Neural crest cell (in vitro differentiated cells): ENCODE data around the gene PTCD1. TPM values are rescaled to one million over a fixed set of nuclear protein-coding genes. Genes with fewer than 3 reads are reported as not detected.

Experiments
- DNase-seq: peaks from one replicate; pipeline ENCODE4 v3.0.0; 2021; ENCODE audit warnings: low read depth, mixed read lengths, low spot score
- H3K27ac Mint-ChIP-seq: one replicate; pipeline ENCODE4 v1.8.0; 2021; ENCODE audit warnings: mild to moderate bottlenecking, mixed read lengths; ENCODE audit not compliant: unreplicated experiment
- H3K27me3 Mint-ChIP-seq: 2 replicates; pipeline ENCODE4 v1.8.0; 2021; ENCODE audit warnings: low read depth, mild to moderate bottlenecking, mixed read lengths
- H3K36me3 Mint-ChIP-seq: 2 replicates; pipeline ENCODE4 v1.8.0; 2021; ENCODE audit warnings: low read depth, mild to moderate bottlenecking, mixed read lengths
- H3K4me1 Mint-ChIP-seq: 2 replicates; pipeline ENCODE4 v1.8.0; 2021; ENCODE audit warnings: mixed read lengths
- H3K4me3 Mint-ChIP-seq: one replicate; pipeline ENCODE4 v1.8.0; 2021; ENCODE audit warnings: mild to moderate bottlenecking, mixed read lengths
- H3K9me3 Mint-ChIP-seq: 2 replicates; pipeline ENCODE4 v1.8.0; 2021; ENCODE audit warnings: mixed read lengths
- CTCF ChIP-seq: fragments of 200-600 bp; sonication (generic); conservative IDR thresholded peaks from 2 replicates; pipeline ENCODE4 v1.5.0; 2021; ENCODE audit warnings: antibody characterized with exemption, mild to moderate bottlenecking
- total RNA-seq: library from RNA; stranded (reverse); gene quantifications from 2 replicates; pipeline ENCODE4 v1.2.1, GENCODE V29; 2021

The PTCD1 gene
- total RNA-seq, 1 donor from 2014 or later, result 11.1 TPM

GRCh38 chr7:99448855-99449254 lies 10.3 kb upstream of the PTCD1 start:
- H3K27me3 Mint-ChIP-seq, result no peaks in the 10 kb centered on the region
- H3K9me3 Mint-ChIP-seq, result no peaks in the 10 kb centered on the region
- no peak for TF ChIP-seq CTCF
- peaks cover 18% of the 10 kb centered on the region for H3K36me3 Mint-ChIP-seq
- DNase-seq, result no peak
- H3K27ac Mint-ChIP-seq, result peak overlapping the region; percentile 12
- no peak overlapping the region for H3K4me3 Mint-ChIP-seq
- peaks cover 8% of the 10 kb centered on the region for H3K4me1 Mint-ChIP-seq

GRCh38 chr7:99447943-99448342 lies 9.3 kb upstream of the PTCD1 start:
- Mint-ChIP-seq H3K4me1 (peaks cover 8% of the 10 kb centered on the region), H3K27ac (no peak overlapping the region), H3K4me3 (no peak overlapping the region), H3K9me3 (no peaks in the 10 kb centered on the region), H3K27me3 (no peaks in the 10 kb centered on the region), H3K36me3 (peaks cover 15% of the 10 kb centered on the region)
- no peak for DNase-seq
- peak; percentile 19 for TF ChIP-seq CTCF

- TF ChIP-seq CTCF, result no peak
- no peak for DNase-seq
- Mint-ChIP-seq H3K9me3 (no peaks in the 10 kb centered on the region), H3K36me3 (peaks cover 12% of the 10 kb centered on the region), H3K27ac (no peak overlapping the region), H3K4me1 (peaks cover 11% of the 10 kb centered on the region), H3K27me3 (no peaks in the 10 kb centered on the region), H3K4me3 (no peak overlapping the region)
These were observed 7.5 kb upstream of the PTCD1 start for GRCh38 chr7:99446096-99446495.

- peaks cover 8% of the 10 kb centered on the region for H3K36me3 Mint-ChIP-seq
- H3K9me3 Mint-ChIP-seq, result no peaks in the 10 kb centered on the region
- no peak for DNase-seq
- TF ChIP-seq CTCF, result no peak
- H3K27ac Mint-ChIP-seq, result no peak overlapping the region
- H3K4me3 Mint-ChIP-seq, result peak overlapping the region; percentile 96
- peaks cover 28% of the 10 kb centered on the region for H3K4me1 Mint-ChIP-seq
- no peaks in the 10 kb centered on the region for H3K27me3 Mint-ChIP-seq
These were observed 1.6 kb upstream of the PTCD1 start for GRCh38 chr7:99440195-99440594.

- Mint-ChIP-seq H3K9me3 (no peaks in the 10 kb centered on the region), H3K36me3 (no peaks in the 10 kb centered on the region), H3K4me1 (peaks cover 20% of the 10 kb centered on the region), H3K27me3 (no peaks in the 10 kb centered on the region), H3K4me3 (peak overlapping the region; percentile 96), H3K27ac (peak overlapping the region; percentile 99)
- no peak for DNase-seq
- no peak for TF ChIP-seq CTCF
These were observed 539 bp downstream of the PTCD1 start for GRCh38 chr7:99437946-99438572.
